ENCODE data around the gene PRKN. TPM values are rescaled to one million over a fixed set of nuclear protein-coding genes. Genes with fewer than 3 reads are reported as not detected.

The PRKN gene
- total and polyA plus RNA-seq, 2 donors (not counting 1 experiment from before 2014, with no cell fraction given), result 0.43 to 4.6 TPM

DNA sequence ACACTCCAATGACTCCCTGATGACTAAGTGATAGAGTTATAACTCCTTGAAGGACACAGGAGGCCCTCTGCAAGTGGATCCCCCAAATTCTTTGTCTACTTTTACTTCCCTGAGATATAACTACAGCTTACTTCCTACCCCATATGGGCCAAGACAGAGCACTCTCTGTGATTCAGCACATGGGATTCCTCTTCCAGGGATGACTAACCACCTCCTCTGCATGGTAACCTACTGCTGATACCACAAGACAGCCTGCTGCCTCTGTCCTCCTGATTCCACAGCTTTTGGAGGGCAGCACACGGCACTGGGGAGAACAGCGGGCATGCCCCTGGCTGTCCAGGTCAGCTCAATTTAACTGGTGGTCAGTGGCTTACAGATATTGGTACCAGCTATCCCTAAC, 778.0 kb downstream of the PRKN start:
- Histone ChIP-seq H3K4me3 (replicated peaks in 1 of 4; ENCODE audit: control extremely low read depth in 1 of 4, insufficient read depth in 1 of 4, low read depth in 3 of 4, low read length in 4 of 4) (no peak overlapping the region), H3K27me3 (ENCODE audit: control insufficient read depth, insufficient read depth, low read length) (no peaks in the 10 kb centered on the region), H4K20me1 (ENCODE audit: control insufficient read depth, extremely low read depth, insufficient read depth, low read length) (no peaks in the 10 kb centered on the region), H3K4me2 (ENCODE audit: extremely low read depth, insufficient read depth, low read length) (no peak overlapping the region), H3K9ac (ENCODE audit: insufficient read depth, low read length) (no peak overlapping the region), H3K4me1 (ENCODE audit: control insufficient read depth, extremely low read depth, insufficient read depth, low read length) (no peaks in the 10 kb centered on the region), H3K27ac (ENCODE audit: insufficient read depth, low read length) (no peak overlapping the region), H3K9me3 (ENCODE audit: control insufficient read depth, insufficient read depth, low read depth, low read length) (no peaks in the 10 kb centered on the region), H3K36me3 (ENCODE audit: control insufficient read depth, insufficient read depth, low read length) (no peaks in the 10 kb centered on the region), H2AFZ (ENCODE audit: low read length) (no peak overlapping the region), H3K79me2 (ENCODE audit: control insufficient read depth, insufficient read depth, low read length) (no peaks in the 10 kb centered on the region)
- DNase-seq (ENCODE audit: low read depth in 2 of 2), result peak in 1 of 2 donors; percentile 61
- TF ChIP-seq EZH2 (IDR thresholded peaks at IDR 0.05; ENCODE audit: low read length, missing control alignments), result no peak

DNA sequence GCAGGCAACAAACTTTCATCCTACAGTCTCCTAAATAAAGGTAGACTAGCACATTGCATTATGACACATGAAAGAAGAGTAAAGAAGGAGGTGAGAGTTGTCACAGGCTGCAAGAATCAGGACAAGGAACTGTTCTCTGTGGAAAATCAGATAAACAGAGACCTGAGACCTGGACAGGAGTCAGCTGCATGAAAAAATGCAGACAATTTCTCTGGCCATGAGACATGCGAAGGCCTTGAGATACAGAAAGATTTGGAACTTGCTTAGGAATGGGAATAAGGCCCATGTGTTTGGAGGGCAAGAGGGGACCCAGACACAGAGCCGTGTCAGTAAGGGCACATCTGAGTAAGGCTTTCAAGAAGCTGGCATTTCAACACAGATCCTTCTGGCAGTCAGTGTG, 779.1 kb downstream of the PRKN start:
- no peak overlapping the region for H3K4me3 ChIP-seq (replicated peaks in 1 of 4; ENCODE audit: control extremely low read depth in 1 of 4, insufficient read depth in 1 of 4, low read depth in 3 of 4, low read length in 4 of 4)
- H3K27me3 ChIP-seq (ENCODE audit: control insufficient read depth, insufficient read depth, low read length), result no peaks in the 10 kb centered on the region
- no peaks in the 10 kb centered on the region for H3K4me1 ChIP-seq (ENCODE audit: control insufficient read depth, extremely low read depth, insufficient read depth, low read length)
- no peak overlapping the region for H3K4me2 ChIP-seq (ENCODE audit: extremely low read depth, insufficient read depth, low read length)
- no peak overlapping the region for H3K27ac ChIP-seq (ENCODE audit: insufficient read depth, low read length)
- H3K9ac ChIP-seq (ENCODE audit: insufficient read depth, low read length), result no peak overlapping the region
- DNase-seq (ENCODE audit: low read depth in 2 of 2), result no peak
- H3K36me3 ChIP-seq (ENCODE audit: control insufficient read depth, insufficient read depth, low read length), result no peaks in the 10 kb centered on the region
- TF ChIP-seq, protein P1, sequence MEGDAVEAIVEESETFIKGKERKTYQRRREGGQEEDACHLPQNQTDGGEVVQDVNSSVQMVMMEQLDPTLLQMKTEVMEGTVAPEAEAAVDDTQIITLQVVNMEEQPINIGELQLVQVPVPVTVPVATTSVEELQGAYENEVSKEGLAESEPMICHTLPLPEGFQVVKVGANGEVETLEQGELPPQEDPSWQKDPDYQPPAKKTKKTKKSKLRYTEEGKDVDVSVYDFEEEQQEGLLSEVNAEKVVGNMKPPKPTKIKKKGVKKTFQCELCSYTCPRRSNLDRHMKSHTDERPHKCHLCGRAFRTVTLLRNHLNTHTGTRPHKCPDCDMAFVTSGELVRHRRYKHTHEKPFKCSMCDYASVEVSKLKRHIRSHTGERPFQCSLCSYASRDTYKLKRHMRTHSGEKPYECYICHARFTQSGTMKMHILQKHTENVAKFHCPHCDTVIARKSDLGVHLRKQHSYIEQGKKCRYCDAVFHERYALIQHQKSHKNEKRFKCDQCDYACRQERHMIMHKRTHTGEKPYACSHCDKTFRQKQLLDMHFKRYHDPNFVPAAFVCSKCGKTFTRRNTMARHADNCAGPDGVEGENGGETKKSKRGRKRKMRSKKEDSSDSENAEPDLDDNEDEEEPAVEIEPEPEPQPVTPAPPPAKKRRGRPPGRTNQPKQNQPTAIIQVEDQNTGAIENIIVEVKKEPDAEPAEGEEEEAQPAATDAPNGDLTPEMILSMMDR (conservative IDR thresholded peaks at IDR 0.05 in 1 of 2, IDR thresholded peaks at IDR 0.05 in 1 of 2; ENCODE audit: low read depth in 1 of 2, low read length in 2 of 2), result no peak
- no peak for TF ChIP-seq EZH2 (IDR thresholded peaks at IDR 0.05; ENCODE audit: low read length, missing control alignments)
- no peaks in the 10 kb centered on the region for H3K9me3 ChIP-seq (ENCODE audit: control insufficient read depth, insufficient read depth, low read depth, low read length)
- H4K20me1 ChIP-seq (ENCODE audit: control insufficient read depth, extremely low read depth, insufficient read depth, low read length), result no peaks in the 10 kb centered on the region
- H2AFZ ChIP-seq (ENCODE audit: low read length), result no peak overlapping the region
- no peaks in the 10 kb centered on the region for H3K79me2 ChIP-seq (ENCODE audit: control insufficient read depth, insufficient read depth, low read length)

DNA sequence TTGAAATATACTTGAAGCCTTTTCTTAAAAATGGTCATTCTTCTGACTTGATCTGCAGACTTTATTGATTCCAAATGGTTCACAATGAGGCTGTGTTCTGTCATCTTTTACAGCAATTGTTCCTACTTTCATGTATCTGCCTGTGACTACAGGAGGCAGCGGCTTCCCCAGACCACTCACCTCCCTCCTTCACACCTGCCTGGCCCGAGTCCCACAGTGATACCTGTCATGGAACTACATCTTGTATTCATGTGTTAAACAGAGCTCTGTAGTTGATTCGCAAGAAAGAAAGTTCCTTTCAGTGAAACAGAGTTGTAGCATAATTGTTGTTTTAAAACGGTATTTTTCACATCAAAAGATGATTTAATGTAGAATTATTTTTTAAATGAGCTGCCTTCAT, 780.2 kb downstream of the PRKN start:
- Histone ChIP-seq H3K4me3 (replicated peaks in 1 of 4; ENCODE audit: control extremely low read depth in 1 of 4, insufficient read depth in 1 of 4, low read depth in 3 of 4, low read length in 4 of 4) (no peak overlapping the region), H3K27me3 (ENCODE audit: control insufficient read depth, insufficient read depth, low read length) (no peaks in the 10 kb centered on the region), H3K4me1 (ENCODE audit: control insufficient read depth, extremely low read depth, insufficient read depth, low read length) (no peaks in the 10 kb centered on the region), H3K4me2 (ENCODE audit: extremely low read depth, insufficient read depth, low read length) (no peak overlapping the region), H3K36me3 (ENCODE audit: control insufficient read depth, insufficient read depth, low read length) (no peaks in the 10 kb centered on the region), H3K9me3 (ENCODE audit: control insufficient read depth, insufficient read depth, low read depth, low read length) (no peaks in the 10 kb centered on the region), H3K9ac (ENCODE audit: insufficient read depth, low read length) (no peak overlapping the region), H2AFZ (ENCODE audit: low read length) (no peak overlapping the region), H3K27ac (ENCODE audit: insufficient read depth, low read length) (no peak overlapping the region), H3K79me2 (ENCODE audit: control insufficient read depth, insufficient read depth, low read length) (no peaks in the 10 kb centered on the region), H4K20me1 (ENCODE audit: control insufficient read depth, extremely low read depth, insufficient read depth, low read length) (no peaks in the 10 kb centered on the region)
- TF ChIP-seq, protein P1 (conservative IDR thresholded peaks at IDR 0.05 in 1 of 2, IDR thresholded peaks at IDR 0.05 in 1 of 2; ENCODE audit: low read depth in 1 of 2, low read length in 2 of 2), result no peak
- TF ChIP-seq EZH2 (IDR thresholded peaks at IDR 0.05; ENCODE audit: low read length, missing control alignments), result no peak
- no peak for DNase-seq (ENCODE audit: low read depth in 2 of 2)

All from fibroblast of lung (primary cell).